IPS-18c (cell line): Measurements from ENCODE around the gene TM4SF20.

Experiments used
- H3K4me3 ChIP-seq: 2 replicates; pipeline ENCODE4 v1.7.0; 2013; ENCODE audit warnings: low read depth, mild to moderate bottlenecking, low read length, moderate library complexity; ENCODE audit not compliant: insufficient read depth
- H3K9me3 ChIP-seq: one replicate; pipeline ENCODE4 v1.6.1; 2013; ENCODE audit warnings: mild to moderate bottlenecking, low read length, moderate library complexity; ENCODE audit not compliant: control insufficient read depth, insufficient read depth

TM4SF20 gene

GRCh38 chr2:227344231-227344630, 34.9 kb downstream of the TM4SF20 start:
- Histone ChIP-seq H3K9me3 (no peaks in the 10 kb centered on the region), H3K4me3 (no peak overlapping the region)

- no peak overlapping the region for H3K4me3 ChIP-seq
- H3K9me3 ChIP-seq = no peaks in the 10 kb centered on the region
Observed at GRCh38 chr2:227341553-227341952, 37.6 kb downstream of the TM4SF20 start.

GRCh38 chr2:227340106-227340505, 39.0 kb downstream of the TM4SF20 start:
- no peak overlapping the region for H3K4me3 ChIP-seq
- H3K9me3 ChIP-seq = no peaks in the 10 kb centered on the region

GRCh38 chr2:227339098-227339599, 40.0 kb downstream of the TM4SF20 start:
- Histone ChIP-seq H3K9me3 (no peaks in the 10 kb centered on the region), H3K4me3 (no peak overlapping the region)

GRCh38 chr2:227337442-227337841, 41.7 kb downstream of the TM4SF20 start:
- H3K9me3 ChIP-seq = no peaks in the 10 kb centered on the region
- no peak overlapping the region for H3K4me3 ChIP-seq

GRCh38 chr2:227335713-227336112, 43.4 kb downstream of the TM4SF20 start:
- H3K4me3 ChIP-seq = no peak overlapping the region
- H3K9me3 ChIP-seq = no peaks in the 10 kb centered on the region

GRCh38 chr2:227326783-227327182, 52.3 kb downstream of the TM4SF20 start:
- Histone ChIP-seq H3K4me3 (peak overlapping the region; percentile 86; the same call in 1 of the 2 replicates), H3K9me3 (no peaks in the 10 kb centered on the region)

- Histone ChIP-seq H3K9me3 (no peaks in the 10 kb centered on the region), H3K4me3 (peak overlapping the region; percentile 86)
Observed at GRCh38 chr2:227325839-227326195, 53.3 kb downstream of the TM4SF20 start.

GRCh38 chr2:227324995-227325838, 53.9 kb downstream of the TM4SF20 start, which contains the start of gene MFF:
TSS of gene MFF (plus strand) at chr2:227325251. CDS start at chr2:227330666, 5,415 bp downstream.
- H3K4me3 ChIP-seq = peak within 1 kb of the TSS; percentile 86

GRCh38 chr2:227324642-227324994, 54.5 kb downstream of the TM4SF20 start:
- Histone ChIP-seq H3K4me3 (peak overlapping the region; percentile 86), H3K9me3 (no peaks in the 10 kb centered on the region)

More at GRCh38 chr2:227324995-227325838, 53.9 kb downstream of the TM4SF20 start, which contains the start of gene MFF:
- H3K9me3 ChIP-seq = no peaks in the 10 kb centered on the region

- Histone ChIP-seq H3K9me3 (no peaks in the 10 kb centered on the region), H3K4me3 (no peak overlapping the region; the same call in 1 of the 2 replicates)
Observed at GRCh38 chr2:227323818-227324217, 55.3 kb downstream of the TM4SF20 start.

- Histone ChIP-seq H3K9me3 (no peaks in the 10 kb centered on the region), H3K4me3 (no peak overlapping the region)
Observed at GRCh38 chr2:227322530-227323205, 56.4 kb downstream of the TM4SF20 start.

- H3K4me3 ChIP-seq = no peak overlapping the region
- no peaks in the 10 kb centered on the region for H3K9me3 ChIP-seq
Observed at GRCh38 chr2:227320305-227321094, 58.6 kb downstream of the TM4SF20 start.

GRCh38 chr2:227317834-227318233, 61.3 kb downstream of the TM4SF20 start:
- H3K4me3 ChIP-seq = no peak overlapping the region
- no peaks in the 10 kb centered on the region for H3K9me3 ChIP-seq

- Histone ChIP-seq H3K9me3 (no peaks in the 10 kb centered on the region), H3K4me3 (no peak overlapping the region)
Observed at GRCh38 chr2:227313310-227313709, 65.8 kb downstream of the TM4SF20 start.

GRCh38 chr2:227312579-227312978, 66.5 kb downstream of the TM4SF20 start:
- H3K4me3 ChIP-seq = no peak overlapping the region
- no peaks in the 10 kb centered on the region for H3K9me3 ChIP-seq
